ENCODE measurements around the gene CLTC. TPM values are rescaled to one million over a fixed set of nuclear protein-coding genes. Genes with fewer than 3 reads are reported as not detected.

Gene CLTC
- total and polyA plus RNA-seq, 2 of the 13 experiments (the other 11 are each of a cell fraction or from before 2014, with no cell fraction given): 134 to 283 TPM

- in situ Hi-C loops (cut with HindIII; ENCODE audit: extremely low pct_ligation_motif_present, low pct_unique_long_range_greater_than_20kb) (no loop called here), intact Hi-C loops (cut with micrococcal nuclease; ENCODE audit: unreplicated experiment) (no loop called here)
- Histone ChIP-seq H2AFZ (ENCODE audit: low read length) (no peak overlapping the region), H3K4me2 (ENCODE audit: low read depth, low read length) (no peak overlapping the region), H3K79me2 (ENCODE audit: insufficient read depth, low read length) (peaks cover 90% of the 10 kb centered on the region), H3K27me3 (ENCODE audit: control insufficient read depth in 1 of 2, insufficient read depth in 2 of 2, low read length in 2 of 2) (no peaks in the 10 kb centered on the region), H3K9me3 (ENCODE audit: low read length) (no peaks in the 10 kb centered on the region), H3K4me3 (replicated peaks in 1 of 3; ENCODE audit: insufficient read depth in 1 of 3, low read depth in 2 of 3, low read length in 3 of 3) (no peak overlapping the region), H3K27ac (ENCODE audit: extremely low read length, insufficient read depth, low read length) (no peak overlapping the region), H3K4me1 (ENCODE audit: insufficient read depth, low read length) (peaks cover 60% of the 10 kb centered on the region), H4K20me1 (ENCODE audit: insufficient read depth, low read length) (no peaks in the 10 kb centered on the region), H3K9ac (ENCODE audit: insufficient read depth, low read depth, low read length) (no peak overlapping the region), H3K36me3 (replicated peaks in 1 of 2; ENCODE audit: control insufficient read depth in 1 of 2, insufficient read depth in 2 of 2, low read length in 2 of 2) (peaks cover 2 to 5% of the 10 kb centered on the region in 2 experiments; a peak in 2 of 5 replicates)
- ATAC-seq (no peak), FAIRE-seq (no peak), DNase-seq (ENCODE audit: low spot score) (no peak)
- POLR2A ChIA-PET: no interaction called here
- CTCF ChIA-PET (ENCODE audit: low intra/inter-chr PET ratio, low total read pairs): no interaction called here
- TF ChIP-seq ZNF354B (CRISPR knock-in tag; IDR thresholded peaks at IDR 0.05): no peak
- no peak for TF ChIP-seq FOSL1 (CRISPR knock-in tag; IDR thresholded peaks at IDR 0.05; ENCODE audit: borderline replicate concordance)
- no peak for TF ChIP-seq ZNF580 (CRISPR knock-in tag; IDR thresholded peaks at IDR 0.05; ENCODE audit: borderline replicate concordance, low read depth)
- TF ChIP-seq MTA1 (CRISPR knock-in tag; IDR thresholded peaks at IDR 0.05; ENCODE audit: borderline replicate concordance): no peak
- no peak for TF ChIP-seq ZBTB39 (CRISPR knock-in tag; IDR thresholded peaks at IDR 0.05)
- TF ChIP-seq MTA3 (CRISPR knock-in tag; IDR thresholded peaks at IDR 0.05): no peak
- TF ChIP-seq ZNF280D (CRISPR knock-in tag; IDR thresholded peaks at IDR 0.05): no peak
- no peak for TF ChIP-seq MLLT10 (CRISPR knock-in tag; IDR thresholded peaks at IDR 0.05)
- no peak for TF ChIP-seq MXD3 (CRISPR knock-in tag; IDR thresholded peaks at IDR 0.05)
- no peak for TF ChIP-seq ZNF207 (IDR thresholded peaks at IDR 0.05; ENCODE audit: borderline replicate concordance)
- BruUV-seq (replicated peaks): no TSS peak
Measured at GRCh38 chr17:59719526-59719925, 99.8 kb downstream of the CLTC start.
